Thymus (tissue), 14 donors: ENCODE results near the gene AKAP7. TPM values are rescaled to one million over a fixed set of nuclear protein-coding genes. Genes with fewer than 3 reads are reported as not detected.
"Not testable (repeated sequence)": the region's sequence is repeated elsewhere in the genome, so short reads cannot be mapped to it uniquely, and the experiment has no call there.

Source experiments
- DNase-seq, 9 donors: peaks; one replicate each; pipeline ENCODE4 v3.0.0-alpha.2; 2013; ENCODE audit warnings: low spot score in 9 of 9, low read depth in 6 of 9, missing footprints in 1 of 9
- H3K27ac ChIP-seq, 2 donors: one replicate each; pipeline ENCODE4 v1.5.1; 2013; ENCODE audit warnings: control low read depth in 1 of 2, low read depth in 1 of 2, low read length in 1 of 2, mild to moderate bottlenecking in 1 of 2, moderate library complexity in 1 of 2
- H3K27me3 ChIP-seq, 2 donors: one replicate each; pipeline ENCODE4 v1.5.1; 2013; ENCODE audit warnings: low read length in 1 of 2; ENCODE audit not compliant: control insufficient read depth in 2 of 2, insufficient read depth in 1 of 2
- H3K36me3 ChIP-seq, 2 donors: one replicate each; pipeline ENCODE4 v1.5.1; 2013; ENCODE audit warnings: low read length in 1 of 2, mild to moderate bottlenecking in 1 of 2, moderate library complexity in 1 of 2; ENCODE audit not compliant: control insufficient read depth in 2 of 2, insufficient read depth in 2 of 2
- H3K4me1 ChIP-seq, 2 donors: one replicate each; pipeline ENCODE4 v1.5.1; 2013; ENCODE audit warnings: low read length in 2 of 2; ENCODE audit not compliant: control insufficient read depth in 2 of 2, insufficient read depth in 2 of 2
- H3K4me3 ChIP-seq, 2 donors: one replicate each; pipeline ENCODE4 v1.5.1; 2013; ENCODE audit warnings: low read length in 2 of 2, control low read depth in 1 of 2, mild to moderate bottlenecking in 1 of 2
- H3K9me3 ChIP-seq, 2 donors: one replicate each; pipeline ENCODE4 v1.5.1; 2013; ENCODE audit warnings: low read length in 1 of 2, mild to moderate bottlenecking in 1 of 2; ENCODE audit not compliant: control insufficient read depth in 2 of 2, insufficient read depth in 1 of 2
- WGBS: extraction: QIAGEN DNeasy Blood & Tissue Kit; methylation state at CpG from one replicate; pipeline ENCODE4 v1.1.7; 2013; 5-methylcytosine and 5-hydroxymethylcytosine counted together
- long read RNA-seq, 10 donors: transcript quantifications; one replicate each; lab custom pipeline, GENCODE V29; 2026
- polyA plus RNA-seq: library from polyadenylated mRNA; stranded (reverse); fragments of 200-250 nt; gene quantifications from one replicate; pipeline ENCODE4 v1.2.3, GENCODE V29; 2013
- total RNA-seq: library from RNA; stranded (reverse); fragments of 120-200 nt; gene quantifications from one replicate; pipeline ENCODE4 v1.2.4, GENCODE V29; 2013
- donor health status: healthy.

Gene AKAP7
- 16.8 TPM for total RNA-seq
- polyA plus RNA-seq, result 12.0 TPM
- long read RNA-seq, donor 1, partial matches to known transcripts, result 0 of 1 reads
- long read RNA-seq, donor 1, other reads (novel, unspliced or antisense), result 0 of 1 reads
- long read RNA-seq, donor 2, result 0 reads
- long read RNA-seq, donor 3, transcript AKAP7-207 (3 exons, 1,006 nt), result major isoform, 11 of 24 reads
- long read RNA-seq, donor 3, partial matches to known transcripts, result 13 of 24 reads
- long read RNA-seq, donor 3, other reads (novel, unspliced or antisense), result 0 of 24 reads
- long read RNA-seq, donor 4, partial matches to known transcripts, result 0 of 2 reads
- long read RNA-seq, donor 4, other reads (novel, unspliced or antisense), result 0 of 2 reads
- long read RNA-seq, donor 5, transcript AKAP7-207 (3 exons, 1,006 nt), result major isoform, 13 of 31 reads
- long read RNA-seq, donor 5, partial matches to known transcripts, result 17 of 31 reads
- long read RNA-seq, donor 5, other reads (novel, unspliced or antisense), result 0 of 31 reads
- long read RNA-seq, donor 6, partial matches to known transcripts, result 0 of 6 reads
- long read RNA-seq, donor 6, other reads (novel, unspliced or antisense), result 0 of 6 reads
- long read RNA-seq, donor 7, transcript AKAP7-207 (3 exons, 1,006 nt), result major isoform, 8 of 8 reads
- long read RNA-seq, donor 7, partial matches to known transcripts, result 0 of 8 reads
- long read RNA-seq, donor 7, other reads (novel, unspliced or antisense), result 0 of 8 reads
- long read RNA-seq, donor 8, partial matches to known transcripts, result 6 of 6 reads
- long read RNA-seq, donor 8, other reads (novel, unspliced or antisense), result 0 of 6 reads
- long read RNA-seq, donor 9, transcript AKAP7-207 (3 exons, 1,006 nt), result major isoform, 5 of 6 reads
- long read RNA-seq, donor 9, partial matches to known transcripts, result 0 of 6 reads
- long read RNA-seq, donor 9, other reads (novel, unspliced or antisense), result 0 of 6 reads
- long read RNA-seq, donor 10, partial matches to known transcripts, result 0 of 4 reads
- long read RNA-seq, donor 10, other reads (novel, unspliced or antisense), result 0 of 4 reads

- Histone ChIP-seq H3K9me3 (no peaks in the 10 kb centered on the region), H3K27me3 (peaks cover 0 to 28% of the 10 kb centered on the region in 2 donors), H3K36me3 (no peaks in the 10 kb centered on the region), H3K4me1 (peaks cover 0 to 3% of the 10 kb centered on the region in 2 donors), H3K4me3 (peak within 1 kb of the TSS; percentile 48 to 80), H3K27ac (peak within 1 kb of the TSS; percentile 59 to 75)
- WGBS, result under 1% methylated on average over 99 of the region's 99 CpGs
- peak in 8 of 9 donors; percentile 8 to 56 (median 26) for DNase-seq
These were observed at the start of gene AKAP7 for GRCh38 chr6:131135244-131136020. TSS of gene AKAP7 (plus strand) at chr6:131135467. CDS start at chr6:131135764, 297 bp downstream.

- not testable (repeated sequence) for DNase-seq, H3K9me3 ChIP-seq, H3K4me1 ChIP-seq, H3K27ac ChIP-seq, H3K27me3 ChIP-seq, H3K4me3 ChIP-seq, H3K36me3 ChIP-seq
- 60% methylated on average over 3 of the region's 3 CpGs for WGBS
These were observed 44.9 kb upstream of the AKAP7 start for GRCh38 chr6:131090339-131090738.

- not testable (repeated sequence) for H3K36me3 ChIP-seq, H3K27ac ChIP-seq, DNase-seq, H3K27me3 ChIP-seq, H3K4me1 ChIP-seq, H3K4me3 ChIP-seq, H3K9me3 ChIP-seq
- 98% methylated on average over 6 of the region's 7 CpGs for WGBS
These were observed 43.3 kb upstream of the AKAP7 start for GRCh38 chr6:131091944-131092343.

GRCh38 chr6:131093334-131093733 is 41.9 kb upstream of the AKAP7 start:
- WGBS, result 97% methylated on average over 1 of the region's 1 CpG
- no peaks in the 10 kb centered on the region for H3K36me3 ChIP-seq
- no peaks in the 10 kb centered on the region for H3K27me3 ChIP-seq
- H3K27ac ChIP-seq, result no peak overlapping the region
- H3K9me3 ChIP-seq, result no peaks in the 10 kb centered on the region
- DNase-seq, result no peak
- H3K4me1 ChIP-seq, result no peaks in the 10 kb centered on the region
- H3K4me3 ChIP-seq, result no peak overlapping the region

DNA sequence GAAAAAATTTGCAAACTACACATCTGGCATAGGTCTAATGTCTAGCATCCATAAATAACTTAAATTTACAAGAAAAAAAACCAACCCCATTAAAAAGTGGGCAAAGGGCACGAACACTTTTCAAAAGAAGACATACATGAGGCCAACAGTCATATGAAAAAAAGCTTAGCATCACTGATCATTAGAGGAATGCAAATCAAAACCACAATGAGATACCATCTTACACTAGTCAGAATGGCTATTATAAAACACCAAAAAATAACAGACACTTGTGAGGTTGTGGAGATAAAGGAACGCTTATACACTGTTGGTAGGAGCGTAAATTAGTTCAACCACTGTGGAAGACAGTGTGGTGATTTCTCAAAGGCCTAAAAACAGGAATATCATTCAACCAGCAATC is 38.5 kb upstream of the AKAP7 start:
- no peak for DNase-seq
- Histone ChIP-seq H3K9me3 (no peaks in the 10 kb centered on the region), H3K27ac (no peak overlapping the region), H3K36me3 (no peaks in the 10 kb centered on the region), H3K4me3 (no peak overlapping the region), H3K27me3 (no peaks in the 10 kb centered on the region), H3K4me1 (no peaks in the 10 kb centered on the region)
- 92% methylated on average over 3 of the region's 3 CpGs for whole genome bisulfite sequencing

DNA sequence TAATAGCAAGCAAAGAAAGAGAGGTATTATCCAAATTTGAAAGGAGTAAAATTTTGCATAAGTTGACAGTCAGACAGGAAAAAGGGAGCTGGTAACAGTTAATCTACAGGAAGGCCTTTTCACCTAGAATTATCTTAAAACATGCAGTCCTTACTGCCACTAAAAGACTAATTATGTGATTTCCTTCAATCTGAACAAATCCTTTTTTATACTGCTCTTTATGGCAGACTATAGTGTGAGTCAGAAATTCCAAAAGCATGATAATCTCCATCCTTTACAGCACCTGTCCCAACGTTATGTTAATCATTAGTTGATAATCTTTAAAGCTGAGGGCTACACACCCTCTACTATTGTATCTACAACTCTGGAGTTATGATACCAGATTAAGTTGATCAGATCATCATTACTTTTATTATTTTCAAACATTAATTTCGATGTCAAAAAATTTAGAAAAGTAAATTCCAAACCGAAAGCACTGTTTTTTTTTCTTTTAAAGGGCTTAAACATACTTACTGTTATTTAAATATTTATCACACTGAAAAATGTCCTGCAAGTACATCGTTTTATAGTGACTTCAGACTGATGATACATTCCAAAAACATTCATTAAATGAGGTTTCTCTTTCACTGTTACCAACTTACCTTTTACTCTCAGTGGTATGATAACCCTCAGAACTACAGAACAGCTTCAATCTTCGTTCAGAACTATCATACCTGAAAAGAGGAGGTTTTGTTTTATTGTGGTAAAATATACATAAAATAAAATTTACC is 33.2 kb upstream of the AKAP7 start:
- Histone ChIP-seq H3K9me3 (no peaks in the 10 kb centered on the region), H3K4me3 (no peak overlapping the region), H3K36me3 (no peaks in the 10 kb centered on the region), H3K4me1 (no peaks in the 10 kb centered on the region), H3K27ac (no peak overlapping the region), H3K27me3 (no peaks in the 10 kb centered on the region)
- DNase-seq, result no peak
- 94% methylated on average over 5 of the region's 5 CpGs for WGBS

GRCh38 chr6:131103296-131103695 is 32.0 kb upstream of the AKAP7 start:
- no peak for DNase-seq
- no peak overlapping the region for H3K4me3 ChIP-seq
- WGBS, result 95% methylated on average over 4 of the region's 4 CpGs
- H3K27ac ChIP-seq, result no peak overlapping the region
- no peaks in the 10 kb centered on the region for H3K36me3 ChIP-seq
- H3K27me3 ChIP-seq, result no peaks in the 10 kb centered on the region
- H3K9me3 ChIP-seq, result no peaks in the 10 kb centered on the region
- no peaks in the 10 kb centered on the region for H3K4me1 ChIP-seq

DNA sequence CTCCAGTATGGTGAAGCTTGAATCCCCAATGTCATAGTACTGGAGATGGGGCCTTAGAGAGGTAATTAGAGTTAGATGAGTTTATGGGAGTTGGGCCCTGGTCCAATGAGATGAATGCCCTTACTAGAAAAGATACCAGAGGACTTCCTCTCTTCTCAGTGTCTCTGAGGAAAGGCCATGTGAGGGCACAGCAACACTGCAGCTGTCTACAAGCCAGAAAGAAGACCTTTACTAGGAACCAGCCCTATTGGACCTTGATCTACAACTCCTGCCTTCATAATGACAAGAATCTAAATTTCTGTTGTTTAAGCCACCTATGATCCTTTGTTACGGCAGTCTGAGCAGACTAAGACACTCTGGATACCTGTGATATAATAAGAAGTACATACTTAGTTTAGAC is 31.4 kb upstream of the AKAP7 start:
- Histone ChIP-seq H3K9me3 (no peaks in the 10 kb centered on the region), H3K4me1 (no peaks in the 10 kb centered on the region), H3K36me3 (no peaks in the 10 kb centered on the region), H3K27me3 (no peaks in the 10 kb centered on the region), H3K27ac (no peak overlapping the region), H3K4me3 (no peak overlapping the region)
- 99% methylated on average over 1 of the region's 1 CpG for WGBS
- no peak for DNase-seq
